Mononuclear cell (primary cell): ENCODE measurements around the gene CBLN3. TPM values are rescaled to one million over a fixed set of nuclear protein-coding genes. Genes with fewer than 3 reads are reported as not detected.
"Not testable (repeated sequence)": the region's sequence is repeated elsewhere in the genome, so short reads cannot be mapped to it uniquely, and the experiment has no call there.

Experiments
- H3K27me3 ChIP-seq: 2 replicates; pipeline ENCODE4 v1.6.0; 2011; ENCODE audit warnings: low read length, control low read depth; ENCODE audit not compliant: insufficient read depth
- H3K4me1 ChIP-seq: 2 replicates; pipeline ENCODE4 v1.5.1; 2011; ENCODE audit warnings: mild to moderate bottlenecking, low read length, control low read depth; ENCODE audit not compliant: insufficient read depth
- H3K4me3 ChIP-seq: 2 replicates; pipeline ENCODE4 v1.5.1; 2011; ENCODE audit warnings: mild to moderate bottlenecking, low read length, moderate library complexity
- H3K9me3 ChIP-seq: 2 replicates; pipeline ENCODE4 v1.5.1; 2011; ENCODE audit warnings: low read depth, mild to moderate bottlenecking, control low read depth, low read length
- total RNA-seq: library from RNA; depleted of rRNA; stranded (reverse); fragments of >200 nt; gene quantifications from one replicate; pipeline ENCODE4 v1.2.3, GENCODE V29; 2012

The CBLN3 gene
- total RNA-seq = 0.84 TPM

DNA sequence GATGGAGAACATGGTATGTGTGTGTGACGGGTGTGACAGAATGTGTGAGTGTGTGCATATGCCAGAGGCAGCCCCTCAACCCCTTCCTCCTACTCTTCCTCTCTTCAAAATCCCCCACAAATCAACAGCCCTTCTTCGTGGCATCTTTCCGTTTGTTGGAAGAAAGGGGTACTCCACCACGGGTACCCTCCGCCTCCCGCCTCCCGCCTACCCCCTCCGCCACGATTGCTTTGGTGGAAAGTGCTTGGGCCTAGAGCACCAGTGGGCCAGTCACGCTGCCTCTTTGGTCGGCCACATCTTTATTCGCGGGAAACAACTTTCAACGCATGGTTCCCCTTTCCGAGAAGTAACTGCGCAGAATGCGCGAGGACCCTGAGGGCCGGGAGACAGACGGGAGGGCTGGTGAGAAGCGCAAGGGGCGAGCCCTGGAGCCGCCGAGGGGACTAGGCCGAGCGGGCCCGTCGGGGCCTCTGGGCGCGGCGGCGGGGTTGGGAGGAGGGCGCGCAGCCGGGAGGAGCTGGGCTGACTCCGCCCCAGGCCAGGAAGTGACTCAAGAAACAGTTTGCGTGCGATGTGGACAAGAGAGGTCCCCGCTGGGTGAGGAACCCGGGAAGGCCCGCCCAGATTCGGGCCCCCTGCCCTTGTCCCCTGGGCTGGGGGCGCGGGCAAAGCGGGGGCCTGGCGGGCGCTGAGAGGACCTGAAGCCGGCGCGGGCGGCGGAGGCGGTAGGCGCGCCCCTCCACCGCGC, at the start of gene CBLN3, which contains the start of gene KHNYN:
TSS of gene CBLN3 (minus strand) at position 274 of the 748 bp plus-strand sequence. CDS start 614 bp downstream, outside the sequence.
TSS of gene KHNYN (plus strand) at position 560 of the 748 bp plus-strand sequence. CDS start 777 bp downstream, outside the sequence.
- H3K27me3 ChIP-seq = no peaks in the 10 kb centered on the region
- H3K4me1 ChIP-seq = peaks cover 44% of the 10 kb centered on the region
- peak within 1 kb of the TSS; percentile 84 for H3K4me3 ChIP-seq
- no peaks in the 10 kb centered on the region for H3K9me3 ChIP-seq

- H3K4me3 ChIP-seq = no peak overlapping the region
- no peaks in the 10 kb centered on the region for H3K9me3 ChIP-seq
- no peaks in the 10 kb centered on the region for H3K27me3 ChIP-seq
- H3K4me1 ChIP-seq = no peaks in the 10 kb centered on the region
Measured at GRCh38 chr14:24475261-24475660, 45.8 kb upstream of the CBLN3 start.

- Histone ChIP-seq H3K4me1 (no peaks in the 10 kb centered on the region), H3K9me3 (no peaks in the 10 kb centered on the region), H3K27me3 (no peaks in the 10 kb centered on the region), H3K4me3 (no peak overlapping the region)
Measured at GRCh38 chr14:24473211-24473610, 43.7 kb upstream of the CBLN3 start.

DNA sequence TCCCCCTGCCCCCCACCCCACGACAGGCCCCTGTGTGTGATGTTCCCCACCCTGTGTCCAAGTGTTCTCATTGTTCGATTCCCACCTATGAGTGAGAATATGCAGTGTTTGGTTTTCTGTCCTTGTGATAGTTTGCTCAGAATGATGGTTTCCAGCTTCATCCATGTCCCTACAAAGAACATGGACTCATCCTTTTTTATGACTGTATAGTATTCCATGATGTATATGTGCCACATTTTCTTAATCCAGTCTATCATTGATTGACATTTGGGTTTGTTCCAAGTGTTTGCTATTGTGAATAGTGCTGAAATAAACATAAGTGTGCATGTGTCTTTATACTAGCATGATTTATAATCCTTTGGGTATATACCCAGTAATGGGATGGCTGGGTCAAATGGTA, 41.0 kb upstream of the CBLN3 start:
- H3K9me3 ChIP-seq, H3K4me1 ChIP-seq, H3K4me3 ChIP-seq, H3K27me3 ChIP-seq: not testable (repeated sequence)

GRCh38 chr14:24465805-24466204, 36.3 kb upstream of the CBLN3 start:
- Histone ChIP-seq H3K9me3 (no peaks in the 10 kb centered on the region), H3K4me3 (no peak overlapping the region), H3K27me3 (no peaks in the 10 kb centered on the region), H3K4me1 (peaks cover 4% of the 10 kb centered on the region)

DNA sequence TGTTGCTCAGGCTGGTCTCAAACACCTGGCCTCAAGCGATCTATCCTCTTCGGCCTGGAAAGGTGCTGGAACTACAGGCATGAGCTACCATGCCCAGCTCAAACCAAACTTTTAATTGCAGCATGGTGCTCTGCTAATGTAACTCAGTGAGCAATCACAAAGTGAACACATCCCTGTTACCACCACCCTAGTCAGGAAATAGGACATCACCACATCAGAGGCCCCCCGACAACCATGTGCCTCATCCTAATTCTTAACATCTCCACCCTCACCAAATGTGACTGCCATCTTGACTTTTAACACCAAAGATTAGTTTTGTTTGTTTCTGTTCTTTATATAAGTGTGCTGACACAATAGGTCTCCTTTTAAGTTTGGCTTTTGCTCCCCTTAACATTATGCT, 35.9 kb upstream of the CBLN3 start:
- H3K4me3 ChIP-seq = no peak overlapping the region
- H3K9me3 ChIP-seq = no peaks in the 10 kb centered on the region
- H3K27me3 ChIP-seq = no peaks in the 10 kb centered on the region
- H3K4me1 ChIP-seq = peaks cover 4% of the 10 kb centered on the region

GRCh38 chr14:24463884-24464785, 34.7 kb upstream of the CBLN3 start:
- Histone ChIP-seq H3K27me3 (no peaks in the 10 kb centered on the region), H3K4me1 (peaks cover 4% of the 10 kb centered on the region), H3K9me3 (no peaks in the 10 kb centered on the region), H3K4me3 (no peak overlapping the region)

DNA sequence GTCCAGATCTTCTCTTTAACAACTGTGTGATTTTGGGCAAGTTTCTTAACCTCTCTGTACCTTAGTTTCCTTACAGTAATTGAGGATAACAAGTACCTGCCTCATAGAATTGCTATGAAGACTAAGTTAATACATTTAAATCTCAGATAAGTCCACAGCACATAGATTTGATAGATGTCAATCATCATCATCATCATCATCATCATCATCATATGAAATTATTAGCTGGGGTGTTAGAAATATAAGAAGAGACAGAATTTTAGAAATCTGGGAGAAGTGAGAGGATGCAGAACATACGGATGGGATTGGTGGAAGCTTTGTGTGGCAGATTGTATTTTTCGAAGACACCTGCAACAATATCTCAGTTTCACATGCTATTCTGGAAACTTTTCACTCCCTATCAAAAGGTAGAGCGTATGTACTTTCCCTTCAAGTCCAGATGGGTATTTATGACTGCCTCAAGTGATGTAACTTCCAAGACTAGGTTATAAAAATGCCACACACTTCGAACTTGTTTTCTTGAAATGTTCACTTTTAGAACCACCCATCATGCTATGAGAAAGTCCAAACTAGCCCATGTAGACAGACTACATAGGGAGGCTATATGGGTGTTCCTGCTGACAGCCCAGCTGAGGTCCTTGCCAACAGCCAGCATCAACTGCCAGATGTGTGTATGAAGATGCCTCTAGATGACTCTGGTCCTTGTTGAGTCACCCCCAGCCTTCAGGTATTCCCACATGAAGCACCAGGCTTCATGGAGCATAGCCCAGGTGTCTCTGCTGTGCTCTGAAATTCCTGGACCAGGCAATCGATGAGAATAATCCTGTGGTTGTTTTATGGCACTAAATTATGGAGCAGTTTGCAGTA, 33.8 kb upstream of the CBLN3 start:
- Histone ChIP-seq H3K27me3 (no peaks in the 10 kb centered on the region), H3K4me3 (no peak overlapping the region), H3K4me1 (peaks cover 4% of the 10 kb centered on the region), H3K9me3 (no peaks in the 10 kb centered on the region)

- H3K4me1 ChIP-seq = peaks cover 4% of the 10 kb centered on the region
Measured at GRCh38 chr14:24461336-24461735, 31.9 kb upstream of the CBLN3 start.

GRCh38 chr14:24459331-24459730, 29.9 kb upstream of the CBLN3 start:
- H3K4me3 ChIP-seq = no peak overlapping the region
- no peaks in the 10 kb centered on the region for H3K4me1 ChIP-seq
- no peaks in the 10 kb centered on the region for H3K27me3 ChIP-seq
- H3K9me3 ChIP-seq = no peaks in the 10 kb centered on the region

More at GRCh38 chr14:24461336-24461735, 31.9 kb upstream of the CBLN3 start:
- H3K27me3 ChIP-seq = no peaks in the 10 kb centered on the region
- H3K4me3 ChIP-seq = no peak overlapping the region
- no peaks in the 10 kb centered on the region for H3K9me3 ChIP-seq

GRCh38 chr14:24458736-24459135, 29.3 kb upstream of the CBLN3 start:
- Histone ChIP-seq H3K4me1 (no peaks in the 10 kb centered on the region), H3K4me3 (no peak overlapping the region), H3K9me3 (no peaks in the 10 kb centered on the region), H3K27me3 (no peaks in the 10 kb centered on the region)

DNA sequence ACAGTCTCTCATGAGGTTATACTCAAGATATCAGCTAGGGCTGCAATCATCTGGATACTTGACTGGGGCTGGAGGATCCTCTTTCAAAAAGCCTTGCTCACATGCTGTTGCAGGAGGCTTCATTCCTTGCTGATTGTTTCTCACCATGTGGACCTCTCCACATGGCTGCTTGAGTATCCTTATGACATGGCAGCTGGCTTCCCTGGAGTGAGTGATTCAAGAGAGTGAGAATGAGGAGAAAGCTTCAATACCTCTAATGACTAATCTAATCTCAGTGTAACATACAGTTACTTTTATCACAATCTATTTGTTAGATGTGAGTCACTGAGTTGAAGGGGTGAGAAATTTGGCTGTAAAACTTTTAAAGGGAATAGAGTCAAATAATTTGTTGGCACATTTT, 27.5 kb upstream of the CBLN3 start:
- no peaks in the 10 kb centered on the region for H3K4me1 ChIP-seq
- no peaks in the 10 kb centered on the region for H3K9me3 ChIP-seq
- no peak overlapping the region for H3K4me3 ChIP-seq
- no peaks in the 10 kb centered on the region for H3K27me3 ChIP-seq

- not testable (repeated sequence) for H3K4me3 ChIP-seq, H3K9me3 ChIP-seq, H3K4me1 ChIP-seq, H3K27me3 ChIP-seq
Measured at GRCh38 chr14:24450828-24451227, 21.4 kb upstream of the CBLN3 start.

GRCh38 chr14:24443053-24443665, 13.7 kb upstream of the CBLN3 start:
- Histone ChIP-seq H3K27me3 (no peaks in the 10 kb centered on the region), H3K9me3 (no peaks in the 10 kb centered on the region), H3K4me3 (peak overlapping the region; percentile 70), H3K4me1 (peaks cover 35% of the 10 kb centered on the region)
